ENCODE data around the gene FSD2. TPM values are rescaled to one million over a fixed set of nuclear protein-coding genes. Genes with fewer than 3 reads are reported as not detected.

The FSD2 gene
- total and polyA plus RNA-seq, 10 of the 15 experiments (the other 5 are each of a cell fraction or from before 2014, with no cell fraction given) = under 0.01 to 0.39 (median 0.07) TPM; not detected in 3

DNA sequence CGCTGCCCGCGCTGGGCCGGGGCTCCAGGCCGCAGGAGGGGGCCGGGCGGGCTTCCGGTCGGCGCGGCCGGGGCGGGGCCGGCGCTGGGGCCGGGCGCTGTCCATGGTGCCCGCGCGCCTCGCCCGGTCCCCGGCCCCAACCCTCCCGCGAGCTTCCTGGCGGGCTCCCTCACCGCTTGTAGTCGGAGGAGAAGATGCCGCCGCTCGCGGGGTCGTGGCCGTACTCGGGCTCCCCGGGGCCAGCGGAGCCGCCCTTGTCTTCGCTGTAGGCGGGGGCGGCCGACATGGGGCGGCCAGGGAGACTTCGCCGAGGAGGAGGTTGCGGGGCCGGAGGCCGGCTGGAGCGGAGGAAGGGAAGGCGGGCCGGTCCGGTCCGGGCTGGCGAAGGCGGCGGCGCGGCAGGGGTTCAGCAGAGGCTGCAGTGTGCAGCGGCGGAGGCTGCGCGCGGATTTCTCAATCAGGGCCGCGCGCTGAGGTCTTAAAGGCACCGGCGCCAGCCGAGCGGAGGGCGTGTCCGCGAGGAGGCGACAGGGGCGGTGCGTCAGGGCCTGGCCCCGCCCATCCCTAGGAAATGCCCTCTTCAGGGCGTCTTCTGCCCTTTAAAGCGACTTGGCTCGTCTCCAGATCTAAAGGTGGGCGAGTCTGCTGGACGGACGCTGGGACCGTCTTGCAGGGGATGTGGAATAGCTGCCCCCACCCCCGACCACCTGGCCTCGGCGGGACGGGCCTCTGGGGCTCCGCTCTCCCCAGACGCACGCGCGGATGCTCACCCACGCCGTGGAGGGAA, 96.3 kb downstream of the FSD2 start, which contains the start of gene AP3B2:
TSS of gene AP3B2 (minus strand) at position 455 of the 787 bp plus-strand sequence. CDS start at position 286, 169 bp downstream.
- POLR2A ChIA-PET = no interaction called here
- Histone ChIP-seq H3K4me2 (ENCODE audit: control insufficient read depth, insufficient read depth) (peak within 1 kb of the TSS; percentile 93), H3K36me3 (ENCODE audit: control insufficient read depth in 2 of 2, insufficient read depth in 2 of 2, low read length in 1 of 2) (no peaks in the 10 kb centered on the region), H4K20me1 (ENCODE audit: control insufficient read depth, insufficient read depth) (no peaks in the 10 kb centered on the region), H2AFZ (ENCODE audit: control insufficient read depth, low read depth, low read length) (peak within 1 kb of the TSS; percentile 48), H3K27me3 (replicated peaks in 1 of 2; ENCODE audit: control insufficient read depth in 2 of 2, insufficient read depth in 2 of 2, low read length in 1 of 2) (no peaks in the 10 kb centered on the region; a peak in 1 of 4 replicates), H3K79me2 (ENCODE audit: control insufficient read depth, insufficient read depth, low read length) (no peaks in the 10 kb centered on the region), H3K9ac (ENCODE audit: control insufficient read depth, insufficient read depth, low read length) (no peak within 1 kb of the TSS), H3K4me3 (peak within 1 kb of the TSS; percentile 68), H3K4me1 (ENCODE audit: control insufficient read depth, insufficient read depth, low read length) (0 out of 2 replicates have a peak, but pooled peaks cover 4% of the 10 kb centered on the region), H3K27ac (ENCODE audit: control insufficient read depth, insufficient read depth) (no peak within 1 kb of the TSS), H3K9me3 (replicated peaks; ENCODE audit: control insufficient read depth, insufficient read depth, low read length) (no peaks in the 10 kb centered on the region)
- no peak for FAIRE-seq
- RAD21 ChIA-PET (ENCODE audit: unreplicated experiment) = no interaction called here
- SMC1A ChIA-PET (ENCODE audit: uncharacterized antibody, unreplicated experiment) = interaction anchor here (0.9 kb wide), 1 partner anchor 23 kb away, joined by 3 read pairs; no protein-coding TSS in a partner anchor
- intact Hi-C loops (cut with micrococcal nuclease; ENCODE audit: unreplicated experiment) = no loop called here
- CTCF ChIA-PET = no interaction called here
- in situ Hi-C loops (cut with MboI) = no loop called here
- no peak for DNase-seq (ENCODE audit: low read depth, low spot score)
- no TSS peak for BruUV-seq (replicated peaks)
- peak; percentile 98 for ATAC-seq
- 3% methylated on average over 75 of the region's 95 CpGs for WGBS (ENCODE audit: insufficient coverage, insufficient replicate concordance, low lambda C conversion rate, missing lambda C conversion rate)
- TF ChIP-seq, protein P1, sequence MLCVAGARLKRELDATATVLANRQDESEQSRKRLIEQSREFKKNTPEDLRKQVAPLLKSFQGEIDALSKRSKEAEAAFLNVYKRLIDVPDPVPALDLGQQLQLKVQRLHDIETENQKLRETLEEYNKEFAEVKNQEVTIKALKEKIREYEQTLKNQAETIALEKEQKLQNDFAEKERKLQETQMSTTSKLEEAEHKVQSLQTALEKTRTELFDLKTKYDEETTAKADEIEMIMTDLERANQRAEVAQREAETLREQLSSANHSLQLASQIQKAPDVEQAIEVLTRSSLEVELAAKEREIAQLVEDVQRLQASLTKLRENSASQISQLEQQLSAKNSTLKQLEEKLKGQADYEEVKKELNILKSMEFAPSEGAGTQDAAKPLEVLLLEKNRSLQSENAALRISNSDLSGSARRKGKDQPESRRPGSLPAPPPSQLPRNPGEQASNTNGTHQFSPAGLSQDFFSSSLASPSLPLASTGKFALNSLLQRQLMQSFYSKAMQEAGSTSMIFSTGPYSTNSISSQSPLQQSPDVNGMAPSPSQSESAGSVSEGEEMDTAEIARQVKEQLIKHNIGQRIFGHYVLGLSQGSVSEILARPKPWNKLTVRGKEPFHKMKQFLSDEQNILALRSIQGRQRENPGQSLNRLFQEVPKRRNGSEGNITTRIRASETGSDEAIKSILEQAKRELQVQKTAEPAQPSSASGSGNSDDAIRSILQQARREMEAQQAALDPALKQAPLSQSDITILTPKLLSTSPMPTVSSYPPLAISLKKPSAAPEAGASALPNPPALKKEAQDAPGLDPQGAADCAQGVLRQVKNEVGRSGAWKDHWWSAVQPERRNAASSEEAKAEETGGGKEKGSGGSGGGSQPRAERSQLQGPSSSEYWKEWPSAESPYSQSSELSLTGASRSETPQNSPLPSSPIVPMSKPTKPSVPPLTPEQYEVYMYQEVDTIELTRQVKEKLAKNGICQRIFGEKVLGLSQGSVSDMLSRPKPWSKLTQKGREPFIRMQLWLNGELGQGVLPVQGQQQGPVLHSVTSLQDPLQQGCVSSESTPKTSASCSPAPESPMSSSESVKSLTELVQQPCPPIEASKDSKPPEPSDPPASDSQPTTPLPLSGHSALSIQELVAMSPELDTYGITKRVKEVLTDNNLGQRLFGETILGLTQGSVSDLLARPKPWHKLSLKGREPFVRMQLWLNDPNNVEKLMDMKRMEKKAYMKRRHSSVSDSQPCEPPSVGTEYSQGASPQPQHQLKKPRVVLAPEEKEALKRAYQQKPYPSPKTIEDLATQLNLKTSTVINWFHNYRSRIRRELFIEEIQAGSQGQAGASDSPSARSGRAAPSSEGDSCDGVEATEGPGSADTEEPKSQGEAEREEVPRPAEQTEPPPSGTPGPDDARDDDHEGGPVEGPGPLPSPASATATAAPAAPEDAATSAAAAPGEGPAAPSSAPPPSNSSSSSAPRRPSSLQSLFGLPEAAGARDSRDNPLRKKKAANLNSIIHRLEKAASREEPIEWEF (IDR thresholded peaks at IDR 0.05; ENCODE audit: insufficient replicate concordance, low read depth, low read length) = no peak
- peak; percentile 63; the same call in 1 of the 2 replicates for TF ChIP-seq RB1 (IDR thresholded peaks at IDR 0.05; ENCODE audit: borderline replicate concordance)
- no peak for TF ChIP-seq SMC3 (IDR thresholded peaks at IDR 0.05; ENCODE audit: borderline replicate concordance, low read length)
- TF ChIP-seq NR2F1 (conservative IDR thresholded peaks at IDR 0.05) = 0 out of 2 replicates have a peak, but pooled peaks have one; percentile 19
- TF ChIP-seq, protein P2, sequence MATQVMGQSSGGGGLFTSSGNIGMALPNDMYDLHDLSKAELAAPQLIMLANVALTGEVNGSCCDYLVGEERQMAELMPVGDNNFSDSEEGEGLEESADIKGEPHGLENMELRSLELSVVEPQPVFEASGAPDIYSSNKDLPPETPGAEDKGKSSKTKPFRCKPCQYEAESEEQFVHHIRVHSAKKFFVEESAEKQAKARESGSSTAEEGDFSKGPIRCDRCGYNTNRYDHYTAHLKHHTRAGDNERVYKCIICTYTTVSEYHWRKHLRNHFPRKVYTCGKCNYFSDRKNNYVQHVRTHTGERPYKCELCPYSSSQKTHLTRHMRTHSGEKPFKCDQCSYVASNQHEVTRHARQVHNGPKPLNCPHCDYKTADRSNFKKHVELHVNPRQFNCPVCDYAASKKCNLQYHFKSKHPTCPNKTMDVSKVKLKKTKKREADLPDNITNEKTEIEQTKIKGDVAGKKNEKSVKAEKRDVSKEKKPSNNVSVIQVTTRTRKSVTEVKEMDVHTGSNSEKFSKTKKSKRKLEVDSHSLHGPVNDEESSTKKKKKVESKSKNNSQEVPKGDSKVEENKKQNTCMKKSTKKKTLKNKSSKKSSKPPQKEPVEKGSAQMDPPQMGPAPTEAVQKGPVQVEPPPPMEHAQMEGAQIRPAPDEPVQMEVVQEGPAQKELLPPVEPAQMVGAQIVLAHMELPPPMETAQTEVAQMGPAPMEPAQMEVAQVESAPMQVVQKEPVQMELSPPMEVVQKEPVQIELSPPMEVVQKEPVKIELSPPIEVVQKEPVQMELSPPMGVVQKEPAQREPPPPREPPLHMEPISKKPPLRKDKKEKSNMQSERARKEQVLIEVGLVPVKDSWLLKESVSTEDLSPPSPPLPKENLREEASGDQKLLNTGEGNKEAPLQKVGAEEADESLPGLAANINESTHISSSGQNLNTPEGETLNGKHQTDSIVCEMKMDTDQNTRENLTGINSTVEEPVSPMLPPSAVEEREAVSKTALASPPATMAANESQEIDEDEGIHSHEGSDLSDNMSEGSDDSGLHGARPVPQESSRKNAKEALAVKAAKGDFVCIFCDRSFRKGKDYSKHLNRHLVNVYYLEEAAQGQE (IDR thresholded peaks at IDR 0.05; ENCODE audit: low read depth, low read length) = peak; percentile 96
- TF ChIP-seq GATAD2B (conservative IDR thresholded peaks at IDR 0.05; ENCODE audit: low read depth) = 0 out of 2 replicates have a peak, but pooled peaks have one; percentile 36
- no peak for TF ChIP-seq CHD1 (IDR thresholded peaks at IDR 0.05; ENCODE audit: low read depth, low read length)
- no peak for TF ChIP-seq RAD21 (IDR thresholded peaks at IDR 0.05; ENCODE audit: insufficient read depth, low read depth, low read length)
- TF ChIP-seq MXI1 (IDR thresholded peaks at IDR 0.05; ENCODE audit: low read depth, low read length) = peak; percentile 25; the same call in 1 of the 2 replicates
- TF ChIP-seq RCOR1 (conservative IDR thresholded peaks at IDR 0.05; ENCODE audit: low read depth, low read length) = peak; percentile 65; the same call in 1 of the 2 replicates
- peak; percentile 52; the same call in 1 of the 2 replicates for TF ChIP-seq DPF2 (IDR thresholded peaks at IDR 0.05)
- TF ChIP-seq, protein P3, sequence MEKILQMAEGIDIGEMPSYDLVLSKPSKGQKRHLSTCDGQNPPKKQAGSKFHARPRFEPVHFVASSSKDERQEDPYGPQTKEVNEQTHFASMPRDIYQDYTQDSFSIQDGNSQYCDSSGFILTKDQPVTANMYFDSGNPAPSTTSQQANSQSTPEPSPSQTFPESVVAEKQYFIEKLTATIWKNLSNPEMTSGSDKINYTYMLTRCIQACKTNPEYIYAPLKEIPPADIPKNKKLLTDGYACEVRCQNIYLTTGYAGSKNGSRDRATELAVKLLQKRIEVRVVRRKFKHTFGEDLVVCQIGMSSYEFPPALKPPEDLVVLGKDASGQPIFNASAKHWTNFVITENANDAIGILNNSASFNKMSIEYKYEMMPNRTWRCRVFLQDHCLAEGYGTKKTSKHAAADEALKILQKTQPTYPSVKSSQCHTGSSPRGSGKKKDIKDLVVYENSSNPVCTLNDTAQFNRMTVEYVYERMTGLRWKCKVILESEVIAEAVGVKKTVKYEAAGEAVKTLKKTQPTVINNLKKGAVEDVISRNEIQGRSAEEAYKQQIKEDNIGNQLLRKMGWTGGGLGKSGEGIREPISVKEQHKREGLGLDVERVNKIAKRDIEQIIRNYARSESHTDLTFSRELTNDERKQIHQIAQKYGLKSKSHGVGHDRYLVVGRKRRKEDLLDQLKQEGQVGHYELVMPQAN (conservative IDR thresholded peaks at IDR 0.05) = peak; percentile 78

Data from GM12878 (cell line).